ENCODE measurements around the gene MIF4GD. TPM values are rescaled to one million over a fixed set of nuclear protein-coding genes. Genes with fewer than 3 reads are reported as not detected.

The MIF4GD gene
- total and polyA plus RNA-seq, 9 of the 15 experiments (the other 6 are each of a cell fraction or from before 2014, with no cell fraction given), result 11.8 to 63.8 (median 28.1) TPM

DNA sequence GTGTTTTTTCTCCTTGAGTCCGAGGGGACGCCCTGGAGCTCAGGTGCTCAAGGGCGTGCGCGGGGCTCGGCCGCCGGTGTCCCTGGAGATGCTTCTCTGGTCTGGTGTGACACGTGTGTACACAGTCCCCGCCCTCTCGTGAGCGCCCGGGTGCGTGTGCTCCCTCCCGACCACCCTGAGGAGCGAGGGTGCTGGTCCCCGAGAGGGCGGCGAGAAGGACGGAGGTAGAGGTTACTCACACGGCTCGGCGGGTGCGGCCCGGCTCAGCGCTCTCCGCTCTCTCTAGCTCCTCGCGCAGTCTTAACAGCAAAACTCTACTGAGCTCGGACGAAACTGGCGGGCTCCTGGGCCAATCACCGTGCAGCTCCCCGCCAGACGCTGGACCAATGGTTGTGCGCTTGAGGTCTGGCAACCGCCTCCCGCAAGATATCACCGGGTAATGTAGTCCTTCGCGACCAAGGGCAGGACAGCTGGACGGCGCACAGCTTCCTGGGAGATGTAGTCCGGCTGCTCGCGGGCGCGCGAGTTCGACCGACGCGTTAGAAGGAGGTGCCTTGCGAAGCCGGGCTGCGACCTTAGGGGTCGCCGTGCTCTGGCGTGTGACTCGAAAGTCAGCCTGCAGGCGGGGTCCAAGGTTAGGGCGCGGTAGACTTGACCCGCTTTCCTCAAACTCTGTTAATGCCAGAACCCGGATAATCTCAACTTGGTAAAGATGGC is 18.2 kb upstream of the MIF4GD start, which contains the start of gene SLC25A19 (continued):
- TF ChIP-seq ZNF76 (CRISPR knock-in tag; IDR thresholded peaks at IDR 0.05; ENCODE audit: borderline replicate concordance), result no peak
- TF ChIP-seq ZNF143 (CRISPR knock-in tag; IDR thresholded peaks at IDR 0.05), result peak; percentile 97
- no peak for TF ChIP-seq MEIS2 (IDR thresholded peaks at IDR 0.05; ENCODE audit: partially characterized antibody)
- no peak for TF ChIP-seq SNRNP70 (optimal IDR thresholded peaks at IDR 0.05; ENCODE audit: low read depth, low read length)
- TF ChIP-seq NCOA2 (IDR thresholded peaks at IDR 0.05; ENCODE audit: partially characterized antibody in 2 of 2), result no peak
- TF ChIP-seq GABPB1 (CRISPR knock-in tag; IDR thresholded peaks at IDR 0.05), result peak; percentile 85
- TF ChIP-seq HNRNPUL1 (IDR thresholded peaks at IDR 0.05; ENCODE audit: low read length), result no peak
- TF ChIP-seq E2F6 (IDR thresholded peaks at IDR 0.05; ENCODE audit: borderline replicate concordance in 1 of 2, extremely low read depth in 1 of 2, insufficient read depth in 1 of 2, insufficient read length in 1 of 2, low read depth in 1 of 2, low read length in 1 of 2, poor library complexity in 1 of 2, severe bottlenecking in 1 of 2), result peak; percentile 6 to 22
- peak; percentile 47; the same call in 1 of the 2 replicates for TF ChIP-seq ZNF263 (CRISPR knock-in tag; IDR thresholded peaks at IDR 0.05; ENCODE audit: borderline replicate concordance)
- peak; percentile 97 for TF ChIP-seq RBFOX2 (IDR thresholded peaks at IDR 0.05; ENCODE audit: low read depth, low read length)
- TF ChIP-seq ZNF165 (CRISPR knock-in tag; IDR thresholded peaks at IDR 0.05; ENCODE audit: borderline replicate concordance), result no peak
- peak; percentile 51; the same call in 1 of the 2 replicates for TF ChIP-seq RFX5 (IDR thresholded peaks at IDR 0.05; ENCODE audit: low read depth, low read length)
- no peak; the same call in 1 of the 2 replicates for TF ChIP-seq ZNF644 (tag; IDR thresholded peaks at IDR 0.05; ENCODE audit: low read depth)
- no peak for TF ChIP-seq NCOR1 (IDR thresholded peaks at IDR 0.05)
- TF ChIP-seq HDAC6 (IDR thresholded peaks at IDR 0.05; ENCODE audit: low read depth, low read length), result no peak
- no peak for TF ChIP-seq ZNF696 (CRISPR knock-in tag; conservative IDR thresholded peaks at IDR 0.05)
- peak; percentile 63; the same call in 1 of the 2 replicates for TF ChIP-seq FOXK1 (CRISPR knock-in tag; IDR thresholded peaks at IDR 0.05; ENCODE audit: borderline replicate concordance)
- no peak for TF ChIP-seq ZFP36 (IDR thresholded peaks at IDR 0.05; ENCODE audit: low read depth, low read length, partially characterized antibody)
- TF ChIP-seq ZBTB43 (CRISPR knock-in tag; IDR thresholded peaks at IDR 0.05), result no peak
- TF ChIP-seq, protein P1, sequence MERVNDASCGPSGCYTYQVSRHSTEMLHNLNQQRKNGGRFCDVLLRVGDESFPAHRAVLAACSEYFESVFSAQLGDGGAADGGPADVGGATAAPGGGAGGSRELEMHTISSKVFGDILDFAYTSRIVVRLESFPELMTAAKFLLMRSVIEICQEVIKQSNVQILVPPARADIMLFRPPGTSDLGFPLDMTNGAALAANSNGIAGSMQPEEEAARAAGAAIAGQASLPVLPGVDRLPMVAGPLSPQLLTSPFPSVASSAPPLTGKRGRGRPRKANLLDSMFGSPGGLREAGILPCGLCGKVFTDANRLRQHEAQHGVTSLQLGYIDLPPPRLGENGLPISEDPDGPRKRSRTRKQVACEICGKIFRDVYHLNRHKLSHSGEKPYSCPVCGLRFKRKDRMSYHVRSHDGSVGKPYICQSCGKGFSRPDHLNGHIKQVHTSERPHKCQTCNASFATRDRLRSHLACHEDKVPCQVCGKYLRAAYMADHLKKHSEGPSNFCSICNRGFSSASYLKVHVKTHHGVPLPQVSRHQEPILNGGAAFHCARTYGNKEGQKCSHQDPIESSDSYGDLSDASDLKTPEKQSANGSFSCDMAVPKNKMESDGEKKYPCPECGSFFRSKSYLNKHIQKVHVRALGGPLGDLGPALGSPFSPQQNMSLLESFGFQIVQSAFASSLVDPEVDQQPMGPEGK (CRISPR knock-in tag; IDR thresholded peaks at IDR 0.05; ENCODE audit: borderline replicate concordance), result no peak
- peak; percentile 52; the same call in 1 of the 2 replicates for TF ChIP-seq ATF1 (CRISPR knock-in tag; IDR thresholded peaks at IDR 0.05)
- peak; percentile 95 for TF ChIP-seq ATF1 (tag; IDR thresholded peaks at IDR 0.05)
- peak; percentile 94 for TF ChIP-seq ZBTB7A (IDR thresholded peaks at IDR 0.05; ENCODE audit: borderline replicate concordance, control insufficient read depth, low read depth, low read length)
- no peak for TF ChIP-seq PTTG1 (tag; IDR thresholded peaks at IDR 0.05; ENCODE audit: low read depth)

All from K562 (cell line).